Activated T-helper 2 cell treated with anti-CD3 and anti-CD28 coated beads, Interferon-gamma antibody, Interleukin-2, Interleukin-4, amounts not matched to agents 10 μg/mL and 5 μg/mL and 100 μg/mL, durations not matched to agents 14 hours and 24 hours and 36 hours (primary cell): Measurements from ENCODE around the gene PPP1R15B. TPM values are rescaled to one million over a fixed set of nuclear protein-coding genes. Genes with fewer than 3 reads are reported as not detected.

Experiments
- DNase-seq: peaks from one replicate; pipeline ENCODE4 v3.0.0; 2021; ENCODE audit warnings: low spot score
- H3K27ac Mint-ChIP-seq: one replicate; pipeline ENCODE4 v1.8.0; 2021; ENCODE audit warnings: mixed read lengths
- H3K27me3 Mint-ChIP-seq: one replicate; pipeline ENCODE4 v1.8.0; 2021; ENCODE audit warnings: low read depth, mixed read lengths
- H3K36me3 Mint-ChIP-seq: one replicate; pipeline ENCODE4 v1.8.0; 2021; ENCODE audit warnings: low read depth, mixed read lengths
- H3K4me1 Mint-ChIP-seq: one replicate; pipeline ENCODE4 v1.8.0; 2021; ENCODE audit warnings: low read depth, mixed read lengths
- H3K4me3 Mint-ChIP-seq: one replicate; pipeline ENCODE4 v1.8.0; 2021; ENCODE audit warnings: low read depth, mild to moderate bottlenecking, moderate library complexity, mixed read lengths
- H3K9me3 Mint-ChIP-seq: one replicate; pipeline ENCODE4 v1.8.0; 2021; ENCODE audit warnings: mixed read lengths
- intact Hi-C: fragments of 100-400 bp; cut with micrococcal nuclease; formaldehyde crosslinking; loops from one replicate; pipeline ENCODE4 v1.15.1; 2023
- total RNA-seq: library from RNA; stranded (reverse); gene quantifications from 2 replicates; pipeline ENCODE4 v1.2.3, GENCODE V29; 2022

PPP1R15B gene
- total RNA-seq, 1 donor from 2014 or later: 64.3 TPM

DNA sequence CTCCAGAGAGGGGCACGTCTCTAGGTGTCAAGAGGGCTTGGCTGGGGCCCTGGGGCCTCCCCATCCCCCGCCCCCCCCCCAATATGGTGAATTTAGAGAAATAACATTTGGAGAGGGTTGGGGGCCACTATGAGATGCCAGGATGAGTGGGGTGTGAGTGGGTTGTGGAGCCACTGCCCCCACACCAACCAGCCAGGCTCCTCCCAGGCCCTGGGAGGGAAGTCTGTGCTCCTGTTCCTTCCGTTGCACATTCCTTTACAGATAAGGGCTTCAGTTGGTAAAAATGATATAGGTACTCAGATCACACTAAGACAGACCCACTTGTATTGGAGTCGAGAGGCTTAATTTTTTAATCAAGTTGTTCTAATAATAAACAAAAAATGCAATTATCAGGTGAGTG lies 51.3 kb downstream of the PPP1R15B start:
- Mint-ChIP-seq H3K9me3 (no peaks in the 10 kb centered on the region), H3K36me3 (no peaks in the 10 kb centered on the region), H3K4me1 (peaks cover 34% of the 10 kb centered on the region), H3K27ac (no peak overlapping the region), H3K27me3 (peaks cover 3% of the 10 kb centered on the region), H3K4me3 (no peak overlapping the region)
- intact Hi-C loops: loop anchor here (5.0 kb wide), 2 partner anchors 52 to 498 kb away; partner anchors contain the start of genes PPP1R15B and SNRPE
- no peak for DNase-seq

- no peak within 1 kb of the TSS for H3K4me3 Mint-ChIP-seq
- peaks cover 3% of the 10 kb centered on the region for H3K27me3 Mint-ChIP-seq
- DNase-seq: no peak
- H3K4me1 Mint-ChIP-seq: peaks cover 27% of the 10 kb centered on the region
- H3K9me3 Mint-ChIP-seq: no peaks in the 10 kb centered on the region
- intact Hi-C loops: loop anchor here (5.0 kb wide), 2 partner anchors 53 to 497 kb away; partner anchors contain the start of genes PPP1R15B and SNRPE
- H3K36me3 Mint-ChIP-seq: no peaks in the 10 kb centered on the region
- no peak within 1 kb of the TSS for H3K27ac Mint-ChIP-seq
Observed at GRCh38 chr1:204359474-204360255, 52.0 kb downstream of the PPP1R15B start, which contains the start of gene PLEKHA6. TSS of gene PLEKHA6 (minus strand) at chr1:204359929. CDS start at chr1:204273727, 86,202 bp downstream.

DNA sequence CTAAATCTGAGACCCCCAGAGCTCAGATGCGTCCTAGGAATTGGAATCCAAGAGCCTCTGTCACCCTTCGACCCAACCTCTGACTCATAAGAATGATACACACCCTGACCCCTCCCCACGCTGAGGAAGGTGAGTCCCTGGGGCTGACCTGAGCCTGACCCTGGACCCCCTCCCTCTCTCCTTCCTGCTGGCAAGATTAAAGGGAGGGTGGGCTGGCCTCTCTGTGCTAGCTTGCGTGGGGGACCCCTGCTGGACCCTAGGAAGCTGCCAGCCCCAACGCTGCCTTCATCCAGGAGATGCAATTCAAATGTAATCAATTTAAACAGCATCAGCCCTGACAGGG lies 52.5 kb downstream of the PPP1R15B start:
- H3K4me3 Mint-ChIP-seq: no peak overlapping the region
- H3K36me3 Mint-ChIP-seq: no peaks in the 10 kb centered on the region
- no peak for DNase-seq
- H3K27ac Mint-ChIP-seq: no peak overlapping the region
- intact Hi-C loops: no loop called here
- H3K9me3 Mint-ChIP-seq: no peaks in the 10 kb centered on the region
- H3K4me1 Mint-ChIP-seq: peaks cover 26% of the 10 kb centered on the region
- H3K27me3 Mint-ChIP-seq: peaks cover 3% of the 10 kb centered on the region

GRCh38 chr1:204358605-204359004 lies 53.0 kb downstream of the PPP1R15B start:
- DNase-seq: no peak
- intact Hi-C loops: no loop called here
- Mint-ChIP-seq H3K4me1 (peaks cover 22% of the 10 kb centered on the region), H3K9me3 (no peaks in the 10 kb centered on the region), H3K27me3 (peaks cover 3% of the 10 kb centered on the region), H3K27ac (no peak overlapping the region), H3K36me3 (no peaks in the 10 kb centered on the region), H3K4me3 (no peak overlapping the region)

DNA sequence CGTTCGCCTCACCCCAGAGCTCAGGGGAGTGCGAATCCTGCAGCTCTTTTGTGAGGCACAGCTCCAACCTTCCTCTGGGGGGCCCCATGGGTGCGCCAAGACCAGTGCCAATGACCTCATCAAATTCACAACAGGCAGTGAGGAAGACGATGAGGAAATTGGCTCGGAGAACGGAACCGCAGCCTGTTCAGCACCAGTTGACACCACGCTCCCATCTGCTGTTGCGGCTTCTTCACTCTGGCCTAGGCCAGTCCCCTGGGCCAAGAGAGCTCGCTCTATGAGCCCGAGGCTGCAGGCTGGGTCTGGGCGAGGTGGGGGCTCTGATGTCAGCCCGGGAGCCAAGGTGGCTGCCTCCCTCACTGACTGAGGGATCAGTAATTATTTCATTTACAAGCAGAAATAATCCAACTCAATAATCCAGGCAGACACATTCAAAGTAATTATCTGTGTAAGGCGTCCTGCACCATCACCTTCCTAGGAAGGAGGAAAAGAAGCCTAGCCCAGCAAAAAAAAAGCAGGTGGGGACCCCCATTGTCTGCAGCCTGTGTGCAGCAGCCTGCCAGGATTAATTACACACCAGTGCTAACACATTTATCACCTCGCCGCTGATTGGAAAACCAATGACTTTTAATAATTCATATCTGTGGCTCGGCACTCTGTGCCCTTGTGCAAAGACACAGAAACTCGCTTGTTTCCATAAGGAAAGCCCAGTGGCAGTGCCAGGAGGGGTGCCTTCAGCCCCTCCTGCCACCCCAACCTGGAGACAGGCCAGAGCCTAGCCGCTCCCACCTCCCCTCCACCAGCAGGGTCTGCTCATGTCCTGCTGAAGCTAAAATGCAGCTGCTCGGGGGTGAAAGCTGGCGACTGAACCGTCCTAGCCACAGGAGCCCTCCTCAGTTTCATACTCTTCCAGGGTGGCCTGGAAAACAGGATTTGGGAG lies 53.8 kb downstream of the PPP1R15B start:
- H3K27me3 Mint-ChIP-seq: peaks cover 3% of the 10 kb centered on the region
- H3K9me3 Mint-ChIP-seq: no peaks in the 10 kb centered on the region
- intact Hi-C loops: no loop called here
- no peaks in the 10 kb centered on the region for H3K36me3 Mint-ChIP-seq
- no peak overlapping the region for H3K4me3 Mint-ChIP-seq
- H3K4me1 Mint-ChIP-seq: peaks cover 16% of the 10 kb centered on the region
- DNase-seq: no peak
- no peak overlapping the region for H3K27ac Mint-ChIP-seq

- peaks cover 9% of the 10 kb centered on the region for H3K4me1 Mint-ChIP-seq
- no peak for DNase-seq
- intact Hi-C loops: no loop called here
- H3K27me3 Mint-ChIP-seq: peaks cover 3% of the 10 kb centered on the region
- no peak overlapping the region for H3K4me3 Mint-ChIP-seq
- no peaks in the 10 kb centered on the region for H3K36me3 Mint-ChIP-seq
- no peaks in the 10 kb centered on the region for H3K9me3 Mint-ChIP-seq
- H3K27ac Mint-ChIP-seq: no peak overlapping the region
Observed at GRCh38 chr1:204356997-204357396, 54.6 kb downstream of the PPP1R15B start.

DNA sequence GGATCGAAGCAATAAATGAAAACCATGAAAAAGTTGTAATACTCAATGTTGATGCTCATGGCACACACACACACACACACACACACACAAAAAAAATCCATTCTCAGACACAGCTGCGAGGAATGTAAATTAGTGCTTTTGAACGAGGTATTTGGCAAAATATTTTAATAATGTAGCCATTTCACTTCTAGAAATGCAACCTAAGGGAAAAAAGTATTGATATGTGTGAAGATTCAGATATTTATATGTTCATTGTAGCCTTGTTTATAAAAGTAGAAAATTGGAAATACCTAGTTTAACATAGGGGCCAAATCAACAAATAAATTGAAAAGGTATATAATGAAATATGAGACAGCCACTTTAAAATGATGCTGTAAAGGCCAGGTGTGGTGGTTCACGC lies 55.7 kb downstream of the PPP1R15B start:
- Mint-ChIP-seq H3K4me3 (no peak overlapping the region), H3K9me3 (no peaks in the 10 kb centered on the region), H3K27ac (no peak overlapping the region), H3K4me1 (peaks cover 9% of the 10 kb centered on the region), H3K36me3 (no peaks in the 10 kb centered on the region), H3K27me3 (peaks cover 3% of the 10 kb centered on the region)
- intact Hi-C loops: no loop called here
- DNase-seq: no peak

GRCh38 chr1:204354579-204354978 lies 57.0 kb downstream of the PPP1R15B start:
- Mint-ChIP-seq H3K4me3 (no peak overlapping the region), H3K27ac (no peak overlapping the region), H3K27me3 (no peaks in the 10 kb centered on the region), H3K9me3 (no peaks in the 10 kb centered on the region), H3K4me1 (peaks cover 5% of the 10 kb centered on the region), H3K36me3 (no peaks in the 10 kb centered on the region)
- no peak for DNase-seq
- intact Hi-C loops: no loop called here

Other genes with a start within 250 kb of the PPP1R15B start
- gene REN, start 245.5 kb downstream of the PPP1R15B start, total RNA-seq: not detected in 2 replicates
- not detected in 2 replicates for gene KISS1, start 215.3 kb downstream of the PPP1R15B start, total RNA-seq
- gene GOLT1A, start 197.8 kb downstream of the PPP1R15B start, total RNA-seq: 0.21 TPM in 1 of 2 replicates, not detected in the other
- gene PLEKHA6, start 51.9 kb downstream of the PPP1R15B start, total RNA-seq: 0.52 and 1.9 TPM in 2 replicates
- gene PIK3C2B, start 83.0 kb upstream of the PPP1R15B start, total RNA-seq: 16.9 and 18.5 TPM in 2 replicates
- gene MDM4, start 104.6 kb upstream of the PPP1R15B start, total RNA-seq: 74.5 and 79.1 TPM in 2 replicates